Testis (tissue), 2 donors: ENCODE data around the gene IL23R.

Experiments used
- CTCF ChIP-seq, 3 experiments: fragments of 450-650 bp in 2 of 3; fragments of 200-600 bp in 1 of 3; sonication (generic) in 1 of 3; IDR thresholded peaks; one replicate each; pipeline ENCODE4 v1.5.1; 2016 to 2019; ENCODE audit warnings: antibody characterized with exemption in 3 of 3, mild to moderate bottlenecking in 2 of 3, moderate library complexity in 1 of 3
- POLR2A ChIP-seq: fragments of 450-650 bp; IDR thresholded peaks from one replicate; pipeline ENCODE4 v1.6.1; 2017; ENCODE audit warnings: antibody characterized with exemption, mild to moderate bottlenecking, moderate library complexity

GRCh38 chr1:67264152-67264551 is 97.9 kb downstream of the IL23R start:
- TF ChIP-seq CTCF (IDR thresholded peaks at IDR 0.05): no peak
- no peak for TF ChIP-seq POLR2A
